Mucosa of stomach (tissue), 1 donor: ENCODE measurements around the gene ZNF524.

Experiments
- H3K27me3 ChIP-seq: one replicate; pipeline ENCODE4 v1.7.0; 2013; ENCODE audit warnings: mild to moderate bottlenecking, low read length; ENCODE audit not compliant: control insufficient read depth, insufficient read depth
- H3K36me3 ChIP-seq: one replicate; pipeline ENCODE4 v1.7.0; 2013; ENCODE audit warnings: low read length; ENCODE audit not compliant: control insufficient read depth, insufficient read depth
- H3K4me1 ChIP-seq: one replicate; pipeline ENCODE4 v1.7.0; 2013; ENCODE audit warnings: mild to moderate bottlenecking, low read length; ENCODE audit not compliant: control insufficient read depth, insufficient read depth
- H3K4me3 ChIP-seq: one replicate; pipeline ENCODE4 v1.7.0; 2013; ENCODE audit warnings: low read length
- H3K9ac ChIP-seq: one replicate; pipeline ENCODE4 v1.7.0; 2013; ENCODE audit warnings: mild to moderate bottlenecking, low read length, moderate library complexity
- H3K9me3 ChIP-seq: one replicate; pipeline ENCODE4 v1.7.0; 2013; ENCODE audit warnings: mild to moderate bottlenecking, low read length, moderate library complexity; ENCODE audit not compliant: control insufficient read depth
- donor health status: Pancreatic carcinoma.

The ZNF524 gene

GRCh38 chr19:55619286-55619685 is 19.2 kb downstream of the ZNF524 start:
- H3K4me3 ChIP-seq = no peak overlapping the region
- no peaks in the 10 kb centered on the region for H3K9me3 ChIP-seq
- no peak overlapping the region for H3K9ac ChIP-seq
- H3K36me3 ChIP-seq = peaks cover 4% of the 10 kb centered on the region
- H3K4me1 ChIP-seq = peaks cover 8% of the 10 kb centered on the region
- no peaks in the 10 kb centered on the region for H3K27me3 ChIP-seq

GRCh38 chr19:55620410-55621204 is 20.5 kb downstream of the ZNF524 start:
- Histone ChIP-seq H3K9ac (no peak overlapping the region), H3K4me1 (peaks cover 14% of the 10 kb centered on the region), H3K36me3 (peaks cover 4% of the 10 kb centered on the region), H3K27me3 (no peaks in the 10 kb centered on the region), H3K9me3 (no peaks in the 10 kb centered on the region), H3K4me3 (no peak overlapping the region)

GRCh38 chr19:55621205-55621672 is 21.2 kb downstream of the ZNF524 start:
- Histone ChIP-seq H3K4me1 (peaks cover 14% of the 10 kb centered on the region), H3K36me3 (peaks cover 4% of the 10 kb centered on the region), H3K27me3 (no peaks in the 10 kb centered on the region)

GRCh38 chr19:55621673-55622231 is 21.7 kb downstream of the ZNF524 start:
- Histone ChIP-seq H3K9me3 (no peaks in the 10 kb centered on the region), H3K36me3 (peaks cover 4% of the 10 kb centered on the region), H3K27me3 (no peaks in the 10 kb centered on the region), H3K4me1 (peaks cover 14% of the 10 kb centered on the region), H3K4me3 (no peak overlapping the region), H3K9ac (no peak overlapping the region)

More at GRCh38 chr19:55621205-55621672, 21.2 kb downstream of the ZNF524 start:
- H3K4me3 ChIP-seq = no peak overlapping the region
- no peak overlapping the region for H3K9ac ChIP-seq
- no peaks in the 10 kb centered on the region for H3K9me3 ChIP-seq

- H3K36me3 ChIP-seq = peaks cover 3% of the 10 kb centered on the region
- H3K9me3 ChIP-seq = no peaks in the 10 kb centered on the region
- H3K9ac ChIP-seq = no peak overlapping the region
- no peak overlapping the region for H3K4me3 ChIP-seq
- no peaks in the 10 kb centered on the region for H3K27me3 ChIP-seq
- H3K4me1 ChIP-seq = peaks cover 14% of the 10 kb centered on the region
Measured at GRCh38 chr19:55622242-55622969, 22.3 kb downstream of the ZNF524 start.

GRCh38 chr19:55623130-55623529 is 23.0 kb downstream of the ZNF524 start:
- Histone ChIP-seq H3K9me3 (no peaks in the 10 kb centered on the region), H3K4me3 (no peak overlapping the region), H3K27me3 (no peaks in the 10 kb centered on the region), H3K9ac (no peak overlapping the region), H3K36me3 (no peaks in the 10 kb centered on the region), H3K4me1 (peaks cover 14% of the 10 kb centered on the region)

GRCh38 chr19:55623561-55623960 is 23.5 kb downstream of the ZNF524 start:
- Histone ChIP-seq H3K27me3 (no peaks in the 10 kb centered on the region), H3K4me1 (peaks cover 14% of the 10 kb centered on the region), H3K9ac (no peak overlapping the region), H3K36me3 (no peaks in the 10 kb centered on the region), H3K9me3 (no peaks in the 10 kb centered on the region), H3K4me3 (no peak overlapping the region)

- Histone ChIP-seq H3K27me3 (no peaks in the 10 kb centered on the region), H3K9ac (peak within 1 kb of the TSS; percentile 73), H3K4me1 (peaks cover 14% of the 10 kb centered on the region), H3K9me3 (no peaks in the 10 kb centered on the region), H3K4me3 (peak within 1 kb of the TSS; percentile 17), H3K36me3 (no peaks in the 10 kb centered on the region)
Measured at GRCh38 chr19:55624109-55625003, 24.3 kb downstream of the ZNF524 start, which contains the start of gene ZNF784. Gene ZNF784, minus strand, starts transcription at chr19:55624566. Its CDS starts 5 bp downstream, at chr19:55624561.

- Histone ChIP-seq H3K9ac (peak overlapping the region; percentile 73), H3K4me1 (peaks cover 14% of the 10 kb centered on the region), H3K27me3 (no peaks in the 10 kb centered on the region), H3K9me3 (no peaks in the 10 kb centered on the region), H3K4me3 (no peak overlapping the region), H3K36me3 (no peaks in the 10 kb centered on the region)
Measured at GRCh38 chr19:55625004-55625326, 24.9 kb downstream of the ZNF524 start.

GRCh38 chr19:55626350-55626749 is 26.3 kb downstream of the ZNF524 start:
- Histone ChIP-seq H3K4me1 (peaks cover 14% of the 10 kb centered on the region), H3K4me3 (no peak overlapping the region), H3K9ac (no peak overlapping the region), H3K36me3 (no peaks in the 10 kb centered on the region), H3K27me3 (no peaks in the 10 kb centered on the region), H3K9me3 (no peaks in the 10 kb centered on the region)

- H3K9ac ChIP-seq = peak overlapping the region; percentile 57
- H3K36me3 ChIP-seq = no peaks in the 10 kb centered on the region
- H3K9me3 ChIP-seq = no peaks in the 10 kb centered on the region
- peaks cover 23% of the 10 kb centered on the region for H3K4me1 ChIP-seq
- no peak overlapping the region for H3K4me3 ChIP-seq
- no peaks in the 10 kb centered on the region for H3K27me3 ChIP-seq
Measured at GRCh38 chr19:55632463-55632834, 32.4 kb downstream of the ZNF524 start.
